ENCODE data around the gene IFNG-AS1.
A peak's percentile ranks its signal among the peaks of the same experiment; 100 is the strongest.

The IFNG-AS1 gene

DNA sequence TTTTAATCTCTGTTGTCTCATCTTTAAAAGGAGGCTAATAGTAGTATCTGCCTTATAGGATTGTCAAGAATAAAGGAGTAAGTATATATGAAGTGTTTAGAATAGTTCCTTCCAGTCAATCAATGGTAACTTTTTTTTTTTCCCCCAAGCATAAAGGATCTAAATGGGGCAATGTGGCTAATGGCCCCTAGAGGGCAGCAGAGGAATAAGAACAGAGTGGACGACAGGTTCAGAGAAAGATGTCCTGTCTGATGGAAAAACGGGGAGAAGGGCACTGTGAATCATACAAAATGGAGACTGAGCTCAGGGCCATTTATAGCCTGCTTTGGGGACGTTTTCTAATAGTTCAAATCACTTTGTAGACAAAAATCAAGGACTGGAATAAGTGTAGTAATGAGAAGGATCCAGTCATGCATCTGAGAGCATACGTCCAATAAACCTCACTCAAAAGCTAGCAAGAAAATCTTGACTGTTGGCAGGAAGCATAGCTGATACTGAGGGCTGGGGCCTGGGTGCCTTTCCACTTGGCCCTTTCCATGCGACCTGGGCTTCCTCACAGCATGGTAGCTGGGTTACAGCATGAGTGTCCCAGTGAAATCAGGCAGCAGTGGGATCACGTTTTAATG, 51.3 kb downstream of the IFNG-AS1 start:
- peak; percentile 18 to 71 for DNase-seq

DNA sequence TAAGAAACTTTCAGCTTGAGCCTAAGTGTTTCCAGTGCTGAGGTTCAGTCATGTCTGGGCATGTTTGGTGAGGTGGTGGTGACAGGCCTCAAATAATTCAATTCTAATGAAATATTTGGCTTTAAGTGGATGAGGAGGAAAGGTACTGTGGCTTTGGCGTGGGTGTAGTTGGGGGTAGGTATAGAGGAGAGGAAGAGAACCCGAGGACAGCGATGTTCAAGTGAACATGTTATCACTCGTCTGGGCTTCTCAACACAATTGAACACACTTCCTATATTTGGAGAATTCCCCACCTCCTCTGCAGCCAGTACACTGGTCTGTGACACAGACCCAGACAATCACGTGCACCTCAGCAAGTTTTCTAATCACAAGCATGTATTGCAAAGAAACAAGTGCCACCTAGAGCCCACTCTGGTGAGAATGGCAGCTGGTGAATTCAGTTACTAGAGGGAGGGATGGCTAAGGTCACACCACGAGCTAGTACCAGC, 53.0 kb downstream of the IFNG-AS1 start:
- DNase-seq, result no peak

GRCh38 chr12:68043435-68043834, 54.2 kb downstream of the IFNG-AS1 start:
- DNase-seq, result no peak

DNA sequence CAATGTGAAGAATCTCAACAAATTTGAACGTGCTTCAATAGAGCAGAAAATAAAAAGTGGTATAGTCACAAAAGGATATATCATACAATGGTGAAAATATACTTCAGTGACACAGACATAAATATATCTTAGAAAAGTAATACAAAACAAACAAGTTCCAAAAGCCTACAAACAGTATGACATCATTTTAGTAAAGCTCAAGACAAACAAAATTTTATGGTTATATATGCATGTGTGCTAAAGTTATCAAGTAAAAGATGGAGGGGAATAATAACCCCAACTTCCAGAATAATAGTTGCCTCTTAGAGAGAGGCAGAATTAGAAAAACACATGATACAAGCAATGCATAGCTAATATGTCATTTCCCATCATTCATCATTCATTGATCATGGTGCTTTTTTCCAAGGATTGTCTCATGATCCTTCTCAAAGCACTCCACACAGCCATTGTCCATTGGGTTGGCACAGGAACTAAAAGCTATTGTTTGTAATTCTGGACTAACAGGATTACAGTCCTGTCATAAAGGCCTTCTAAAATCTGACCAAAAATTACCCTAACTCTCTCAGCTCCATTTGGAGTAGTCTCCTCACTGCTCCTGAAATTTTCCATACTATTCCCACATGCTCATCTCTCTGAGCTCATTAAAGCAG, 59.5 kb downstream of the IFNG-AS1 start:
- DNase-seq, result no peak

DNA sequence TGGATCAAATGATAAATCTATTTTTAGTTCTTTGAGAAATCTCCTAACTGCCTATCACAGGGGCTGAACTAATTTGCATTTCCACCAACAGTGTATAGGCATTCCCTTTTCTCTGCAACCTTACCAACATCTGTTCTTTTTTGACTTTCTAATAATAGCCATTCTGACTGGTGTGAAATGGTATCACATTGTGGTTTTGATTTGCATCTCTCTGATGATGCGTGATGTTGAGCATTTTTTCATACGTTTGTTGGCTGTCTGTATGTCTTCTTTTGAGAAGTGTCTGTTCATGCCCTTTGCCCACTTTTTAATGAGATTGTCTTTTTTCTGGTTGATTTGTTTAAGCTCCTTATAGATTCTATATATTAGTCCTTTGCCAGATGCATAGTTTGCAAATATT, 67.1 kb downstream of the IFNG-AS1 start:
- DNase-seq, result no peak

GRCh38 chr12:68063900-68064590, 74.8 kb downstream of the IFNG-AS1 start:
- no peak for DNase-seq

- no peak for DNase-seq
Observed at GRCh38 chr12:68065163-68065562, 75.9 kb downstream of the IFNG-AS1 start.

- DNase-seq, result no peak
Observed at GRCh38 chr12:68065687-68066086, 76.4 kb downstream of the IFNG-AS1 start.

DNA sequence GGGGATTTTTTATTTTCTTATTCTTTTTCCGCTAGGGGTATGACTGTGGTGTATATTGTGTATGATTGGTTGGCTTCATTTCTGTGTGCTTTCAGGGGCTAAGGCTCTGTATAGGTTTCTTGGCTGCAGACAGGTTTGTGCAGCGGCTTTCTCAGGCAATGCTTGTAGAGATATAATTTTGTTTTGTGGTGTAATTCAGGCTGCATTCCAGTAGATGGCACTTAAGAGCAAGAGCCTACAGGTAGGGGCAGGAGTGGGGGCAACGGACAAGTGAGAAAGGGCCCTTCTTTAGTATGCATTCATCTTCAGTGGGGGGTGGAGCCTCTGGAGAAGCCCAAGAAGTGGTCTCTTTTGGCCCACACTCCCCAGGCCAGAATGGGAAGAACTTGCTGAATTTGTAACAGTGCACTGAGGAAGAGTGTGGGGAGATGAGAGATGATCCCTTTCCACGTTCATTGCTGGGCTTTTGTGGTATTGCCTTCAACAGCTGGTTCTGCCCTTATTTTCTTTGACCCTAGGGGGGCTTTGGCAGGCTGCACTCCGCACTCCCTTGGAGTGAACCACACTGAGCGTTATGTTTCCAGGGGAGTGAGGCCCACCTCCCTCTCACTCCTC, 78.6 kb downstream of the IFNG-AS1 start:
- no peak for DNase-seq

DNA sequence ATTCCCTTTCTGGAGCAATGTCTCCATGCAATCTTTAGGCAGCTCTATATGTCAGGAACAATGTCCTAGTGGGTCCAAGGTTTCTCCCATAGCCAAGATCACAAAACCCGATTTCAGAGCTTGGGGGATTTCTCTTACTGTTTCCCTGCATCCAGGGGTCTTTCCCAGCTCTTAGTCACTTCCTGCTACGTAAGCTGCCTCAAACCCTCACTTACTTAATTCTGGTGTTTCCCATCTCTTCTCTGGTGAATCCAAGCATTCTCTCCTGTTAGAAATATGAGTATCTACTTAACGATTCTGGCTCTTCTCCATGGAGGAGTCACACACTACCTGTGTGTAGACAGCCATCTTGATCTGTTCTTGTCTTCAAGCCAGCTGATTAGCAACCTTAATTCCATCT, 80.0 kb downstream of the IFNG-AS1 start:
- DNase-seq, result no peak

All from SW 1271 (cell line).